ENCODE measurements around the gene CEACAM6. TPM values are rescaled to one million over a fixed set of nuclear protein-coding genes. Genes with fewer than 3 reads are reported as not detected.

Gene CEACAM6
- total and polyA plus RNA-seq, 2 donors (not counting 1 experiment from before 2014, with no cell fraction given): not detected

GRCh38 chr19:41802770-41803169, 47.4 kb downstream of the CEACAM6 start:
- POLR2A ChIA-PET: interaction anchor here (1.2 kb wide), 1 partner anchor 8 kb away, joined by 5 read pairs; no protein-coding TSS in a partner anchor
- Histone ChIP-seq H3K36me3 (replicated peaks in 1 of 2; ENCODE audit: control extremely low read depth in 1 of 2, control insufficient read depth in 1 of 2, extremely low read depth in 1 of 2, insufficient read depth in 2 of 2, low read length in 1 of 2) (no peaks in the 10 kb centered on the region), H3K79me2 (ENCODE audit: control insufficient read depth, insufficient read depth, low read length) (no peaks in the 10 kb centered on the region), H3K27ac (ENCODE audit: low read length in 2 of 2) (peak overlapping the region; percentile 37 to 81), H3K9ac (ENCODE audit: low read length) (peak overlapping the region; percentile 25), H3K27me3 (replicated peaks in 1 of 4; ENCODE audit: control extremely low read depth in 1 of 4, control insufficient read depth in 3 of 4, insufficient read depth in 4 of 4, low read length in 3 of 4) (no peaks in the 10 kb centered on the region), H2AFZ (ENCODE audit: insufficient read depth, low read depth, low read length, poor library complexity, severe bottlenecking) (peak overlapping the region; percentile 34), H3K4me1 (ENCODE audit: control insufficient read depth in 2 of 2, insufficient read depth in 2 of 2, low read length in 2 of 2) (peaks cover 29 to 46% of the 10 kb centered on the region in 2 donors), H3K4me2 (replicated peaks; ENCODE audit: low read depth, low read length, poor library complexity, severe bottlenecking) (peak overlapping the region; percentile 55), H3K9me3 (ENCODE audit: control extremely low read depth in 1 of 3, control insufficient read depth in 2 of 3, insufficient read depth in 1 of 3, low read length in 2 of 3) (peaks cover 0 to 5% (median 0%) of the 10 kb centered on the region in 3 donors), H3K4me3 (ENCODE audit: control extremely low read depth in 1 of 5, extremely low read depth in 1 of 5, insufficient read depth in 1 of 5, low read depth in 2 of 5, low read length in 4 of 5) (no peak overlapping the region), H4K20me1 (ENCODE audit: control insufficient read depth, insufficient read depth, low read length, poor library complexity, severe bottlenecking) (no peaks in the 10 kb centered on the region)
- DNase-seq (peak; percentile 43), ATAC-seq (ENCODE audit: low read depth) (peak; percentile 40)
- Mint-ChIP-seq H3K4me1 (peaks cover 41% of the 10 kb centered on the region), H3K27me3 (no peaks in the 10 kb centered on the region), H3K4me3 (peak overlapping the region; percentile 50), H3K27ac (peak overlapping the region; percentile 86), H3K9me3 (ENCODE audit: insufficient read depth) (peaks cover 4% of the 10 kb centered on the region)
- CTCF ChIA-PET: interaction anchor here (2.5 to 7.1 kb wide), 6 partner anchors 9 to 50 kb away, joined by 7 to 63 read pairs (median 19); partner anchors contain the start of gene CEACAM3
- intact Hi-C loops (cut with micrococcal nuclease): no loop called here
- WGBS (ENCODE audit: insufficient coverage): 41% methylated on average over 2 of the region's 2 CpGs
- no peak for TF ChIP-seq CTCF (IDR thresholded peaks at IDR 0.05)
- no peak for TF ChIP-seq EZH2 (IDR thresholded peaks at IDR 0.05; ENCODE audit: borderline replicate concordance, insufficient read depth, low read depth, low read length, poor library complexity, severe bottlenecking)

- no peaks in the 10 kb centered on the region for H3K79me2 ChIP-seq (ENCODE audit: control insufficient read depth, insufficient read depth, low read length)
- no peak overlapping the region for H2AFZ ChIP-seq (ENCODE audit: insufficient read depth, low read depth, low read length, poor library complexity, severe bottlenecking)
- ATAC-seq (ENCODE audit: low read depth): peak; percentile 39
- H3K27ac ChIP-seq (ENCODE audit: low read length in 2 of 2): peak overlapping the region; percentile 29 to 54
- WGBS (ENCODE audit: insufficient coverage): no CpG with 5 or more reads among the region's 3 CpGs
- peak overlapping the region; percentile 16 for H3K4me2 ChIP-seq (replicated peaks; ENCODE audit: low read depth, low read length, poor library complexity, severe bottlenecking)
- no peaks in the 10 kb centered on the region for H3K27me3 ChIP-seq (replicated peaks in 1 of 4; ENCODE audit: control extremely low read depth in 1 of 4, control insufficient read depth in 3 of 4, insufficient read depth in 4 of 4, low read length in 3 of 4)
- DNase-seq: no peak
- no peaks in the 10 kb centered on the region for H3K27me3 Mint-ChIP-seq
- peaks cover 4% of the 10 kb centered on the region for H3K9me3 Mint-ChIP-seq (ENCODE audit: insufficient read depth)
- no peaks in the 10 kb centered on the region for H4K20me1 ChIP-seq (ENCODE audit: control insufficient read depth, insufficient read depth, low read length, poor library complexity, severe bottlenecking)
- intact Hi-C loops (cut with micrococcal nuclease): no loop called here
- POLR2A ChIA-PET: no interaction called here
- peaks cover 0 to 5% (median 0%) of the 10 kb centered on the region in 3 donors for H3K9me3 ChIP-seq (ENCODE audit: control extremely low read depth in 1 of 3, control insufficient read depth in 2 of 3, insufficient read depth in 1 of 3, low read length in 2 of 3)
- no peak overlapping the region for H3K9ac ChIP-seq (ENCODE audit: low read length)
- H3K4me3 ChIP-seq (ENCODE audit: control extremely low read depth in 1 of 5, extremely low read depth in 1 of 5, insufficient read depth in 1 of 5, low read depth in 2 of 5, low read length in 4 of 5): no peak overlapping the region
- peak overlapping the region; percentile 64 for H3K4me3 Mint-ChIP-seq
- peak overlapping the region; percentile 78 for H3K27ac Mint-ChIP-seq
- H3K4me1 Mint-ChIP-seq: peaks cover 41% of the 10 kb centered on the region
- CTCF ChIA-PET: interaction anchor here (2.8 to 7.1 kb wide), 4 partner anchors 11 to 52 kb away, joined by 7 to 63 read pairs (median 18); partner anchors contain the start of gene CEACAM3
- H3K4me1 ChIP-seq (ENCODE audit: control insufficient read depth in 2 of 2, insufficient read depth in 2 of 2, low read length in 2 of 2): peaks cover 33 to 46% of the 10 kb centered on the region in 2 donors
- TF ChIP-seq EZH2 (IDR thresholded peaks at IDR 0.05; ENCODE audit: borderline replicate concordance, insufficient read depth, low read depth, low read length, poor library complexity, severe bottlenecking) (no peak), CTCF (IDR thresholded peaks at IDR 0.05) (no peak)
- H3K36me3 ChIP-seq (replicated peaks in 1 of 2; ENCODE audit: control extremely low read depth in 1 of 2, control insufficient read depth in 1 of 2, extremely low read depth in 1 of 2, insufficient read depth in 2 of 2, low read length in 1 of 2): no peaks in the 10 kb centered on the region
Measured at GRCh38 chr19:41804336-41804735, 49.0 kb downstream of the CEACAM6 start.
